GM12878 (cell line): ENCODE measurements around the gene ZSWIM3. TPM values are rescaled to one million over a fixed set of nuclear protein-coding genes. Genes with fewer than 3 reads are reported as not detected.

Experiments
- ATAC-seq: fragments of 200-7000 bp; cut with Tn5 transposase; 3 replicates; pipeline ENCODE4 v1.9.1; 2020; ENCODE audit warnings: mild to moderate bottlenecking, moderate library complexity
- BruUV-seq: library from RNA; stranded (reverse); fragments of 400-500 nt; replicated peaks from 2 replicates; lab custom pipeline; 2021; lab: Mats Ljungman, UMichigan
- CTCF ChIA-PET: fragments of 300-600 bp; sonication (Branson Sonifier 250); formaldehyde crosslinking; extraction: SDS; loops from one replicate; lab custom pipeline; 2021; ENCODE audit warnings: inconsistent platforms; lab: Yijun Ruan, JAX
- POLR2A ChIA-PET: fragments of 350-600 bp; formaldehyde crosslinking; extraction: SDS; loops from one replicate; lab custom pipeline; 2021; ENCODE audit warnings: inconsistent platforms; lab: Charles Lee
- RAD21 ChIA-PET: fragments of 300-600 bp; sonication (Branson Sonifier 250); formaldehyde crosslinking; loops from one replicate; lab custom pipeline; 2023; ENCODE audit warnings: antibody characterized with exemption; ENCODE audit not compliant: unreplicated experiment; lab: Charles Lee
- SMC1A ChIA-PET: fragments of 300-600 bp; sonication (Branson Sonifier 250); formaldehyde crosslinking; loops from one replicate; lab custom pipeline; 2023; ENCODE audit not compliant: unreplicated experiment, uncharacterized antibody; lab: Charles Lee
- DNase-seq: peaks from one replicate; pipeline ENCODE4 v3.0.0-alpha.2; 2011; ENCODE audit warnings: low read depth, low spot score
- FAIRE-seq: peaks from 3 replicates; lab custom pipeline; 2011; peaks lifted over from hg19 to GRCh38; lab: Jason Lieb, UNC
- H2AFZ ChIP-seq: 2 replicates; pipeline ENCODE4 v1.6.0; 2011; ENCODE audit warnings: low read depth, low read length, control low read depth; ENCODE audit not compliant: control insufficient read depth
- H3K27ac ChIP-seq: 2 replicates; pipeline ENCODE4 v1.5.1; 2011; ENCODE audit warnings: control low read depth; ENCODE audit not compliant: control insufficient read depth, insufficient read depth
- H3K27me3 ChIP-seq, 2 experiments: replicated peaks in 1 of 2; 2 replicates each; pipeline versions ENCODE4 v1.6.0 to v1.6.1; 2011; ENCODE audit warnings: low read length in 1 of 2; ENCODE audit not compliant: control insufficient read depth in 2 of 2, insufficient read depth in 2 of 2
- H3K36me3 ChIP-seq, 2 experiments: 2 replicates each; pipeline ENCODE4 v1.5.1; 2011; ENCODE audit warnings: low read length in 1 of 2; ENCODE audit not compliant: control insufficient read depth in 2 of 2, insufficient read depth in 2 of 2
- H3K4me1 ChIP-seq: 2 replicates; pipeline ENCODE4 v1.6.1; 2011; ENCODE audit warnings: mild to moderate bottlenecking, low read length, moderate library complexity, mixed read lengths; ENCODE audit not compliant: control insufficient read depth, insufficient read depth
- H3K4me2 ChIP-seq: 2 replicates; pipeline ENCODE4 v1.6.0; 2011; ENCODE audit warnings: control low read depth; ENCODE audit not compliant: control insufficient read depth, insufficient read depth
- H3K4me3 ChIP-seq: fragments of 200-600 bp; sonication (generic); 2 replicates; pipeline ENCODE4 v1.5.1; 2016
- H3K79me2 ChIP-seq: 2 replicates; pipeline ENCODE4 v1.6.0; 2011; ENCODE audit warnings: low read length; ENCODE audit not compliant: control insufficient read depth, insufficient read depth
- H3K9ac ChIP-seq: 2 replicates; pipeline ENCODE4 v1.8.0; 2011; ENCODE audit warnings: low read length, control low read depth, mixed read lengths; ENCODE audit not compliant: control insufficient read depth, insufficient read depth
- H3K9me3 ChIP-seq: replicated peaks from 3 replicates; pipeline ENCODE4 v1.5.1; 2011; ENCODE audit warnings: mild to moderate bottlenecking, low read length; ENCODE audit not compliant: control insufficient read depth, insufficient read depth
- H4K20me1 ChIP-seq: 2 replicates; pipeline ENCODE4 v1.6.0; 2011; ENCODE audit not compliant: control insufficient read depth, insufficient read depth
- CBX3 ChIP-seq: fragments of 200-600 bp; sonication (generic); IDR thresholded peaks from 2 replicates; pipeline ENCODE4 v1.6.1; 2016; ENCODE audit warnings: low read depth, borderline replicate concordance
- ETV6 ChIP-seq, 2 experiments: fragments of 450-650 bp in 1 of 2; IDR thresholded peaks in 1 of 2; conservative IDR thresholded peaks in 1 of 2; 2 replicates each; pipeline ENCODE4 v1.6.1; 2014; ENCODE audit warnings: antibody characterized with exemption in 1 of 2, borderline replicate concordance in 1 of 2, low read depth in 1 of 2, mild to moderate bottlenecking in 1 of 2, moderate library complexity in 1 of 2
- IRF4 ChIP-seq: IDR thresholded peaks from 2 replicates; pipeline ENCODE4 v1.6.1; 2011; ENCODE audit warnings: low read depth, low read length
- JUND ChIP-seq: IDR thresholded peaks from 2 replicates; pipeline ENCODE4 v1.6.1; 2012; ENCODE audit warnings: low read depth, mild to moderate bottlenecking, low read length, improper control_type of control experiment, moderate library complexity
- MYB ChIP-seq: fragments of 150-350 bp; IDR thresholded peaks from 2 replicates; pipeline ENCODE4 v1.6.1; 2014; ENCODE audit warnings: mild to moderate bottlenecking, low read depth, low read length, borderline replicate concordance
- NRF1 ChIP-seq: conservative IDR thresholded peaks from 2 replicates; pipeline ENCODE4 v1.6.1; 2011; ENCODE audit warnings: mild to moderate bottlenecking, low read depth, low read length, improper control_type of control experiment
- PAX5 ChIP-seq: IDR thresholded peaks from 2 replicates; pipeline ENCODE4 v1.6.1; 2011; ENCODE audit warnings: low read depth, low read length, borderline replicate concordance
- RAD51 ChIP-seq: fragments of 450-650 bp; IDR thresholded peaks from 2 replicates; pipeline ENCODE4 v1.6.1; 2016; ENCODE audit warnings: moderate library complexity, mild to moderate bottlenecking, inconsistent platforms
- RELA ChIP-seq: fragments of 450-650 bp; IDR thresholded peaks from 2 replicates; pipeline ENCODE4 v1.8.0; 2014; ENCODE audit warnings: borderline replicate concordance; ENCODE audit not compliant: partially characterized antibody
- SIX5 ChIP-seq: IDR thresholded peaks from 2 replicates; pipeline ENCODE4 v1.6.1; 2011; ENCODE audit warnings: mild to moderate bottlenecking, low read depth, low read length, moderate library complexity; ENCODE audit not compliant: severe bottlenecking
- SMAD1 ChIP-seq: fragments of 450-650 bp; IDR thresholded peaks from 2 replicates; pipeline ENCODE4 v1.6.1; 2018; ENCODE audit warnings: mild to moderate bottlenecking, low read depth; ENCODE audit not compliant: partially characterized antibody
- SUPT20H ChIP-seq: IDR thresholded peaks from 2 replicates; pipeline ENCODE4 v1.6.1; 2011; ENCODE audit warnings: low read depth, mild to moderate bottlenecking, low read length, moderate library complexity, borderline replicate concordance; ENCODE audit not compliant: control insufficient read depth
- TCF7 ChIP-seq: IDR thresholded peaks from 2 replicates; pipeline ENCODE4 v1.6.1; 2014; ENCODE audit warnings: antibody characterized with exemption, borderline replicate concordance
- WGBS: methylation state at CpG from one replicate; pipeline ENCODE4 v1.1.6; 2016; ENCODE audit warnings: low lambda C conversion rate; ENCODE audit not compliant: insufficient replicate concordance, insufficient coverage; ENCODE audit errors: missing lambda C conversion rate; 5-methylcytosine and 5-hydroxymethylcytosine counted together
- in situ Hi-C: fragments of 300-500 bp; cut with MboI; formaldehyde crosslinking; loops from 9 replicates; pipeline ENCODE4 v1.14.3; 2018; ENCODE audit warnings: mixed read lengths
- intact Hi-C: fragments of 100-400 bp; cut with micrococcal nuclease; formaldehyde crosslinking; loops from one replicate; pipeline ENCODE4 v1.14.2; 2022; ENCODE audit not compliant: unreplicated experiment
- polyA plus RNA-seq, 11 experiments: library from polyadenylated mRNA; depleted of rRNA in 4 of 11; unstranded in 6 of 11; stranded (reverse) in 5 of 11; fragments of >200 nt; fragmentation: Nextera tagmentation in 4 of 11; fragmentation: Illumina TruSeq in 1 of 11; extraction: Ambion mirVana in 4 of 11; extraction: Trizol in 1 of 11; gene quantifications; 1 replicate in 1 of 11; 2 replicates in 10 of 11; pipeline versions ENCODE4 v1.2.1 to v1.2.3, GENCODE V29; 2011 to 2016; ENCODE audit warnings: inconsistent platforms in 2 of 11, missing spikeins in 2 of 11, low read depth in 1 of 11
- total RNA-seq, 4 experiments: library from RNA; depleted of rRNA in 3 of 4; stranded (reverse); fragments of >200 nt in 3 of 4; fragmentation: Illumina TruSeq in 1 of 4; extraction: Trizol in 1 of 4; gene quantifications; 2 replicates each; pipeline versions ENCODE4 v1.2.1 to v1.2.3, GENCODE V29; 2013 to 2021
- TF ChIP-seq, protein P1 (sequence below): fragments of 450-650 bp; IDR thresholded peaks from 2 replicates; pipeline ENCODE4 v1.6.1; 2014; ENCODE audit warnings: mild to moderate bottlenecking

The ZSWIM3 gene
- total and polyA plus RNA-seq, 10 of the 15 experiments (the other 5 are each of a cell fraction or from before 2014, with no cell fraction given), result 1.6 to 5.1 (median 4.2) TPM

GRCh38 chr20:45920462-45921336 lies 63.3 kb downstream of the ZSWIM3 start (continued):
- TF ChIP-seq SMAD1, result no peak
- no peak for TF ChIP-seq TCF7
- no peak for TF ChIP-seq JUND
- TF ChIP-seq, protein P1, sequence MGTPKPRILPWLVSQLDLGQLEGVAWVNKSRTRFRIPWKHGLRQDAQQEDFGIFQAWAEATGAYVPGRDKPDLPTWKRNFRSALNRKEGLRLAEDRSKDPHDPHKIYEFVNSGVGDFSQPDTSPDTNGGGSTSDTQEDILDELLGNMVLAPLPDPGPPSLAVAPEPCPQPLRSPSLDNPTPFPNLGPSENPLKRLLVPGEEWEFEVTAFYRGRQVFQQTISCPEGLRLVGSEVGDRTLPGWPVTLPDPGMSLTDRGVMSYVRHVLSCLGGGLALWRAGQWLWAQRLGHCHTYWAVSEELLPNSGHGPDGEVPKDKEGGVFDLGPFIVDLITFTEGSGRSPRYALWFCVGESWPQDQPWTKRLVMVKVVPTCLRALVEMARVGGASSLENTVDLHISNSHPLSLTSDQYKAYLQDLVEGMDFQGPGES, result no peak

GRCh38 chr20:45921337-45922189 lies 64.1 kb downstream of the ZSWIM3 start:
- CTCF ChIA-PET, result interaction anchor here (3.0 kb wide), 1 partner anchor 48 kb away, joined by 12 read pairs; no protein-coding TSS in a partner anchor
- TF ChIP-seq IRF4 (no peak), ETV6 (conservative IDR thresholded peaks at IDR 0.05 in 1 of 2, IDR thresholded peaks at IDR 0.05 in 1 of 2; ENCODE audit: borderline replicate concordance in 1 of 2, low read depth in 1 of 2) (no peak), CBX3 (no peak), MYB (no peak), PAX5 (no peak), NRF1 (no peak), RELA (no peak), SIX5 (no peak), RAD51 (no peak), SUPT20H (no peak)
- BruUV-seq, result no TSS peak
- SMC1A ChIA-PET, result interaction anchor here (0.8 to 1.8 kb wide), 2 partner anchors 80 to 122 kb away, joined by 4 to 5 read pairs; no protein-coding TSS in a partner anchor
- POLR2A ChIA-PET, result no interaction called here
- ATAC-seq (no peak), DNase-seq (no peak), FAIRE-seq (no peak)
- Histone ChIP-seq H3K79me2 (no peaks in the 10 kb centered on the region), H3K4me3 (no peak overlapping the region), H3K9ac (no peak overlapping the region), H2AFZ (no peak overlapping the region), H3K36me3 (no peaks in the 10 kb centered on the region), H3K9me3 (no peaks in the 10 kb centered on the region), H4K20me1 (no peaks in the 10 kb centered on the region), H3K4me2 (no peak overlapping the region), H3K27me3 (no peaks in the 10 kb centered on the region), H3K27ac (no peak overlapping the region), H3K4me1 (no peaks in the 10 kb centered on the region)
- in situ Hi-C loops (no loop called here), intact Hi-C loops (no loop called here)
- RAD21 ChIA-PET, result no interaction called here
- WGBS, result 58% methylated on average over 11 of the region's 11 CpGs
